Lung (tissue), 12 donors: ENCODE results near the gene PARD3. TPM values are rescaled to one million over a fixed set of nuclear protein-coding genes. Genes with fewer than 3 reads are reported as not detected.

Experiments used
- ATAC-seq: fragments of 200-7000 bp; cut with Tn5 transposase; one replicate; pipeline ENCODE4 v1.9.1; 2020; ENCODE audit warnings: moderate number of reproducible peaks; ENCODE audit not compliant: insufficient read depth, low FRiP score
- DNase-seq, 3 donors: peaks; one replicate each; pipeline ENCODE4 v3.0.0-alpha.2; 2013 to 2017
- H3K27ac ChIP-seq, 2 donors: one replicate each; pipeline ENCODE4 v1.5.1; 2013; ENCODE audit warnings: mild to moderate bottlenecking in 2 of 2, moderate library complexity in 2 of 2, control low read depth in 1 of 2, inconsistent platforms in 1 of 2, low read depth in 1 of 2, low read length in 1 of 2
- H3K27me3 ChIP-seq, 3 donors: one replicate each; pipeline ENCODE4 v1.5.1; 2013; ENCODE audit warnings: low read length in 2 of 3; ENCODE audit not compliant: control insufficient read depth in 3 of 3, insufficient read depth in 3 of 3
- H3K36me3 ChIP-seq, 4 donors: one replicate each; pipeline ENCODE4 v1.5.1; 2013; ENCODE audit warnings: low read length in 4 of 4, mild to moderate bottlenecking in 1 of 4, moderate library complexity in 1 of 4; ENCODE audit not compliant: control insufficient read depth in 4 of 4, insufficient read depth in 4 of 4
- H3K4me1 ChIP-seq, 5 donors: one replicate each; pipeline ENCODE4 v1.5.1; 2013; ENCODE audit warnings: low read length in 5 of 5, mild to moderate bottlenecking in 2 of 5, moderate library complexity in 1 of 5; ENCODE audit not compliant: control insufficient read depth in 5 of 5, insufficient read depth in 5 of 5
- H3K4me3 ChIP-seq: one replicate; pipeline ENCODE4 v1.5.1; 2013; ENCODE audit warnings: mild to moderate bottlenecking, control low read depth, moderate library complexity
- H3K9ac ChIP-seq, 2 donors: one replicate each; pipeline ENCODE4 v1.5.1; 2013; ENCODE audit warnings: low read length in 2 of 2, control low read depth in 1 of 2; ENCODE audit not compliant: insufficient read depth in 1 of 2
- H3K9me3 ChIP-seq, 4 donors: one replicate each; pipeline ENCODE4 v1.5.1; 2013; ENCODE audit warnings: low read length in 3 of 4, mild to moderate bottlenecking in 1 of 4, moderate library complexity in 1 of 4; ENCODE audit not compliant: control insufficient read depth in 4 of 4, insufficient read depth in 3 of 4
- CTCF ChIP-seq: IDR thresholded peaks from 2 replicates; pipeline ENCODE4 v1.5.1; 2012; ENCODE audit warnings: mild to moderate bottlenecking; ENCODE audit errors: control extremely low read depth, extremely low read depth
- WGBS, 2 donors: extraction: QIAGEN DNeasy Blood & Tissue Kit; methylation state at CpG; one replicate each; pipeline ENCODE4 v1.1.7; 2013; 5-methylcytosine and 5-hydroxymethylcytosine counted together
- polyA plus RNA-seq, 2 donors: library from polyadenylated mRNA; stranded (reverse); fragments of 200-250 nt; gene quantifications; one replicate each; pipeline ENCODE4 v1.2.1, GENCODE V29; 2013
- total RNA-seq, 2 donors: library from RNA; depleted of rRNA in 1 of 2; stranded (reverse); fragments of >200 nt in 1 of 2; gene quantifications; one replicate each; pipeline ENCODE4 v1.2.1, GENCODE V29; 2014 to 2021
- donor health status: control.
- donor health status: control.
- donor health status: Bipolar disorder and iron deficiency.
- donor health status: healthy.
- donor health status: DM: yes; HTN: yes; CAD: no.

Gene PARD3
- total and polyA plus RNA-seq, 4 donors, result 10.3 to 69.2 (median 27.6) TPM

- DNase-seq, result no peak
- ATAC-seq, result no peak
- 83 to 89% methylated on average over 1 of the region's 1 CpG for WGBS, 2 donors
- H3K4me3 ChIP-seq, result no peak overlapping the region
- H3K9ac ChIP-seq, result no peak overlapping the region
- no peaks in the 10 kb centered on the region for H3K27me3 ChIP-seq
- no peaks in the 10 kb centered on the region for H3K36me3 ChIP-seq
- no peak for TF ChIP-seq CTCF
- H3K4me1 ChIP-seq, result peaks cover 2 to 36% (median 8%) of the 10 kb centered on the region in 5 donors
- H3K9me3 ChIP-seq, result no peaks in the 10 kb centered on the region
- no peak overlapping the region for H3K27ac ChIP-seq
These were observed 53.6 kb downstream of the PARD3 start for GRCh38 chr10:34761453-34761852.

GRCh38 chr10:34760606-34761005 lies 54.5 kb downstream of the PARD3 start:
- Histone ChIP-seq H3K4me3 (no peak overlapping the region), H3K27me3 (no peaks in the 10 kb centered on the region), H3K36me3 (no peaks in the 10 kb centered on the region), H3K4me1 (peaks cover 0 to 29% (median 5%) of the 10 kb centered on the region in 5 donors), H3K9ac (no peak overlapping the region), H3K27ac (no peak overlapping the region), H3K9me3 (no peaks in the 10 kb centered on the region)
- 82 to 83% methylated on average over 1 of the region's 1 CpG for WGBS, 2 donors
- ATAC-seq (no peak), DNase-seq (no peak)
- no peak for TF ChIP-seq CTCF

GRCh38 chr10:34759837-34760215 lies 55.3 kb downstream of the PARD3 start:
- Histone ChIP-seq H3K27me3 (no peaks in the 10 kb centered on the region), H3K36me3 (no peaks in the 10 kb centered on the region), H3K4me1 (peaks cover 0 to 29% (median 6%) of the 10 kb centered on the region in 5 donors), H3K9me3 (no peaks in the 10 kb centered on the region), H3K27ac (peak overlapping the region in 1 of 2 donors; percentile 12), H3K9ac (no peak overlapping the region), H3K4me3 (no peak overlapping the region)
- ATAC-seq (no peak), DNase-seq (no peak)
- no peak for TF ChIP-seq CTCF
- WGBS, 2 donors, result 77 to 78% methylated on average over 6 of the region's 6 CpGs

DNA sequence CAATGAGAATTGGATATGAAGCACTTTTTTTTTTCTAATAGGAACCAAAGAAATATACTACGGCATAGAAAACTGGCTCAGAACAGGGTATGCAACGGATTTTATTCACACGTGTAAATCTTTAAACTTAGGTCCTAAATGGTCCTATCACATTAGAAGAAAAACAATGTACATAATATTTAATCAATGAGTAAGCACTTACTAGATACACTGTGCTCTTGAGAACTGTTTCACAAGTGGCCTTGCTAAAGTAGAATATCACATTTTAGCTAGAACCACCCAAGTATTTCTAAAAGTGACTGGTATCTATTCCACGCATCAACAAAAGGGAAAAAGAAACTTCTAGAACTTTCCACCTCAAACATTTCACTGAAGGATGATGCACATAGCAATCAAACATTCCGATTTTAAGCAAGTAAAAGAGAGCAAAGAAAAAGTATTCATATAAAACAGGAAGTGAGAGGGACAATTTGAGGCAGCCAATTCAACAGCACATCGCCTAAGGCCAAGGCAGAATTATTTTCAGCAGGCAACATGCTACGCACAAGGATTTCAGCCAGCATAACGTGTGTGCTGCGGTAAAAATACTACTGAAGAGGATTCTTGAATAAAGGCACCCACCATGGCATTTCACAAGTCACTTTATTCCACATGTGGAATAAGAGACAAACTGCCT lies 55.8 kb downstream of the PARD3 start:
- no peak for TF ChIP-seq CTCF
- Histone ChIP-seq H3K4me1 (peaks cover 0 to 24% (median 7%) of the 10 kb centered on the region in 5 donors), H3K27ac (peak overlapping the region in 1 of 2 donors; percentile 12), H3K9me3 (no peaks in the 10 kb centered on the region), H3K36me3 (no peaks in the 10 kb centered on the region), H3K4me3 (no peak overlapping the region), H3K27me3 (no peaks in the 10 kb centered on the region), H3K9ac (no peak overlapping the region)
- no peak for ATAC-seq
- DNase-seq, result no peak
- 75 to 87% methylated on average over 9 of the region's 9 CpGs for WGBS, 2 donors
